Measurements from ENCODE around the gene COX17.

Gene COX17

GRCh38 chr3:119673875-119674274 lies 3.3 kb downstream of the COX17 start:
- DNase-seq (ENCODE audit: low read depth) = no peak

GRCh38 chr3:119672776-119673175 lies 4.4 kb downstream of the COX17 start:
- no peak for DNase-seq (ENCODE audit: low read depth)

GRCh38 chr3:119669906-119670570 lies 7.2 kb downstream of the COX17 start:
- no peak for DNase-seq (ENCODE audit: low read depth)

GRCh38 chr3:119665954-119666559 lies 11.1 kb downstream of the COX17 start:
- no peak for DNase-seq (ENCODE audit: low read depth)

GRCh38 chr3:119664850-119665379 lies 12.3 kb downstream of the COX17 start:
- DNase-seq (ENCODE audit: low read depth) = no peak

DNA sequence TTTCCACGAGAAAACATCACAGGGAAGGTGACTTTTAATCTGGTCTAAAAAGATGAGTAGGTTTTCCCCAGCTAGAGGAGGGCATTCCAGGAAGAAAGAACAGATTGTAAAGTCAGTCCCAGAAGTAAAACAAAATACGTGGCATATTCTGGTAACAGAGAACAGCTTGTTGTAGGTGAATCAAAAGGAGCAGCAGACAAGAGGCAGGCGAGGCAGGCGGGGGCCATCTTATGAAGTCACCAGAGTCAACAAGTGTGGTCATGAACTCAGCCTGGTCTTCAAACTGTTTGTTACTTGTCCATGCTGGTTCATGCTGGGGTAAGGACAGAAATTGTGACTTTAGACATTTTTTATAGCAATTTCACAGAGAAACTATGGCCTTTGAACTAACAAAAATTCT lies 12.8 kb downstream of the COX17 start:
- no peak for DNase-seq (ENCODE audit: low read depth)

- DNase-seq (ENCODE audit: low read depth) = no peak
Measured at GRCh38 chr3:119663885-119664284, 13.3 kb downstream of the COX17 start.

GRCh38 chr3:119662604-119663373 lies 14.4 kb downstream of the COX17 start:
- DNase-seq (ENCODE audit: low read depth) = no peak

DNA sequence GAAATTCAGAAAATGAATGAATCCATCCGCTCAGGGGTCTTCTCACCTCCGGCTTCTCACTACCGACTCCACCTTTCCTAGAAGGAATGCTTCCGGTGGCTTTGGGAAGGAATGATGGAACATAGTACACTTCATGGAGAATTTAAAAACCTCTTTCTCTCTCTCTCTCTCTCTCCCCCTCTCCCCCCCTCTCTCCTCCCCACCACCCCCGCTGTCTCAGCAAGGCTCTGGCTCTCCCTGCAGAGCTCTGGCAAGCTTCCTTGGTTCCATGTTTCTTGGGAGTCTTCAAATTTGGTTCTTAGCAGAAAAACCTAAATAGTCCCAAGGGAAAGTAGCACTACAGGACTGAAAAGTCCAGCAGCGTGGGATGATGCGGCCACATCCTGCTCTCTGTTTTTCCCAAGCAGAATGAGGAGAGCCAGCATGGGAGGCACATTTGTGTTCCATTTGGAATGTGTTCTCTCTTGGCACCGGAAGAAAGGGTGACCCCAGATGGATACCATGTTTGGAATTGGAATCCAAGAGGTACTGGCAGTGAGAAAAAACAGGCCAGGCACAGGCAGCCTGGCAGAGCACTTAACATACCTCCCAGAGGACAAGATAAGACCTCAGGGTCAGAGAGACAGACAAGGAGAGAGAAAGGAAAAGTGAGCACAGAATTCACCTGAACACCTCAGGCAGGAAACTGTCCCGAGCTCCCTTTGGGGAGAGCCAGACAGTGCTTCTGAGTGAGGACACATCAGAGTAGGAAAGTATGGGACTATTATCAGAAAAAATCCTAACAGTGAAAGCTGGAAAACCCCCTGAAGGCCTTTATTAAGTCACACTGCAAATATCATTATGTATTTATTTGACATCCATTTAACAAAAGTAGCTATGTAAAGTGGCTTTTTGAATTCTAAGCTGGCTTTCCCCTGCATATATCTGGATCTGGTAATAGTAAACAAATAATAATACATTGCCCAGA lies 16.4 kb downstream of the COX17 start, which contains the start of gene POPDC2:
Gene POPDC2 (minus strand): TSS at position 116 of the 967 bp plus-strand sequence. CDS start 166 bp downstream, outside the sequence.
- DNase-seq (ENCODE audit: low read depth) = no peak

GRCh38 chr3:119659606-119660291 lies 17.5 kb downstream of the COX17 start:
- no peak for DNase-seq (ENCODE audit: low read depth)

DNA sequence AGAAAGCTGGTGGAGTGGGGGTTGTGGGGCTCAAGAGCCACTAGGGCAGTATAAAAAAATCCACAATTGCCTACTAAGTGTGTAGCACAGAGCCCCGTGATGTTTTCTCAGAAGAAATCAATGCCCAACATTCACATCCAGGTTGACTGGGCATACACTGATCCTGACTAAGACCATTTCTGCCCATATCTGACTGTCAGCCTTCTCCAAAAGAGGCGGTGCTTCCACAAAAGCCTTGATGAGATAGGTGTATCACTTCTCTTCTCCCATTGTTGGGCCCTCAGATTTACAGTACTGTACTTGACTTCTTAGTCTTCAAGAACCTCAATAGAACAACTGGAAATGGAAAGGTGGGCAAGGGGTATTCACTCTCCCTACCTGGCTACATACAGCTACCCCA lies 18.2 kb downstream of the COX17 start:
- no peak for DNase-seq (ENCODE audit: low read depth)

GRCh38 chr3:119657887-119658702 lies 19.1 kb downstream of the COX17 start:
- no peak for DNase-seq (ENCODE audit: low read depth)

DNA sequence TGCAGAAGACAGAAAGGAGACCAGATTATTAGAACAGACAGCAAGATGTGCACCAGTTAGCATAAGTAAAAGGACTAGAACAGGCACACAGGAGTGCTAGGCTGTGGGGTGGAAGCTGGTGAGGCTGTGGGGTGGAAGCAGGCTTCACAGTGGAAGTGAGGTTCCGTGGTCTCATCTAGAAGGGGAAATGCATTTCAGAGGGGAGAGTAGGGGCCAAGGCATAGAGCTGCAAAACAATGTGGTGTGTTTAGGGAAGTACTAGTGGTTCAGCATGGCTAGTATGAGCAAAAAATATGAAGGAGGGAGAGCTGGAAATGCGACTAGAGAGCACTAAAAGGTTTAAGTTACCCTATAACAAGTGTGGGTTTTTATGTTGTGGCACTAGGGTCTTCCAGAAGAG lies 23.3 kb downstream of the COX17 start:
- DNase-seq (ENCODE audit: low read depth) = no peak

DNA sequence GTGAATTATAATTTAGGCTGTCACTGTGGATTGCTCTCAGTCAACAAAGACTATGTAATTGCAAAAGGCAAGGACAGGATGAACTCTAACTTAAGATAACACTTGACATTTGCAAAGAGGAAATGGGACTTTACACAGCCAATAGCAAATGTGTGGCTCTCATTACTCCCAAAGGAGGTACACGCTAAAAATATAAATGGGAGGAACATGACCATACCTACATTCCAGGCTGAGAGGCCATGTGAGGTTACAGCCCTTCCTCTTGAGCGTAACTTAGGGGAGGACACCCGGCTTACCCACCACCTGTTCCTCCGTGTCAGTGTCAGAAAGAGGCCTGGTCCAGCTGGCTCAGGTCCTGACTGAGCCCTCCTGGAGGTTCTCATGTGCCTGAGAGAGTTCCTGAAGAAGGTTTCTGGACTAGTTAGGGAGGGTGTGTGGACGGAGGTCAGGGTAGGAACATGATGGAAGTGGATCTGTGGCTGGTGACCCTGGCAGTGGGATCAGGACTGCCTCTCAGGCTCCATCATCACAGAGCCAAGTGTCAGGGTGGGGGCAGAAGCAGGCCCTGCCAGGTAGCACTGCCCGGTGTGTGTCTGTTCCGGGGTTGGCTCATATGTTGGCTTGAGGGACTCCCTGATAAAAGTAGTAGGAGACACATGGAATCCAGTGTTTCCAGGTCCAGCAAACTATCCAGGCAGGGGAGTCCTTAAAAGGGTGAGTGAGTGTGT lies 24.7 kb downstream of the COX17 start:
- no peak for DNase-seq (ENCODE audit: low read depth)

DNA sequence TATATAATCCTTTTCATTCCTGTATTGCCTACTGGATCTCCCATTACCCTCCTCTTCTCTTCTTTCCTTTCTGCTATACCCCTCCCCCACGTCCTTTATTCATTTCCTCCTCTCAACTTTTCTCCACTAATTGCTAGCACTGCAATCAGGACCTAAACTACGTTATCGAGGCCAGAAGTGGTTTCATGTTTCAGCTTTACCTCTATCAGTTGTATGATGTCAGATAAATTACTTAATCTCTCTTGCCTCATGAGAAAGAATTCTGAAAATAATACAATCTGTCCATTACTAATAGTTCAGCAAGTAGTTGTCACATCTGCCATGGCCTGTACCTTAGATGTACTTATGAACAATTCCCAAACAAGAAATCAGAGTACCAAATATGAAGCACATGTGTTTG lies 27.4 kb downstream of the COX17 start:
- DNase-seq (ENCODE audit: low read depth) = no peak

DNA sequence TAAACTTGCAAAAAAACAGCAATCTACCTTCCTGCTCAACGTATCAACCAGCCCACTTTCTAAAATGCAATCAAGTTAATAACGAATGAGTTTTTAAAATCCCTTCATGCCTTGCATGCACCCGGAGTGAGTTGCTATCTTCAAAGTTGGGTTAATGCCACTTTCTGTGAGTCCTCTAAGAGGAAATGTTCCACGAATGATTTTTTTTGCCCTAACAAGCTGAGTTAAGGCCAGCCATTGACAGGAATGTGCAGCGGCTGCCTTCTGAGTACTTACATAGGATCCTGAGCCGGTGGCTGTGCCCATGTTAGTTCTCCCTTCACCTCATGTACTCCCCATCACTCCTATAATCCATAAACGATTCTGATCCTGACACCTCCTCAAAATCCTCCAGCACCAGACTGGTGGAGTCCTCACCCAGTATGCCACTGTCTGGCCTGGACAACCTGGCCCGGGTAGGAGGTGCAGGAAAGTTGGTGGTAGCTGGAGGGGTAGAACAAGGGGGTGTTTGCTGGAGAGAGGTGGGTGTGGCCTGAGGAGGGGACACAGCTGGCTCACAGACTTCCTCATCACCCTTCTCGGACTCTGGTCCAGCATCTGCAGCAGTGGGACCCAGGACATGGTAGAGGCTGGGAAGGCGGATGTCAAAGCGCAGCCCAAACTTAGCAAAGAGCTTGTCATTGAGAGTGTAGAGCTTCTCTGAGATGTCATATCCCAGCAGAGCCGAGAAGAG lies 29.2 kb downstream of the COX17 start:
- DNase-seq (ENCODE audit: low read depth) = no peak

- no peak for DNase-seq (ENCODE audit: low read depth)
Measured at GRCh38 chr3:119647171-119647570, 30.0 kb downstream of the COX17 start.

GRCh38 chr3:119645813-119646212 lies 31.4 kb downstream of the COX17 start:
- DNase-seq (ENCODE audit: low read depth) = no peak

DNA sequence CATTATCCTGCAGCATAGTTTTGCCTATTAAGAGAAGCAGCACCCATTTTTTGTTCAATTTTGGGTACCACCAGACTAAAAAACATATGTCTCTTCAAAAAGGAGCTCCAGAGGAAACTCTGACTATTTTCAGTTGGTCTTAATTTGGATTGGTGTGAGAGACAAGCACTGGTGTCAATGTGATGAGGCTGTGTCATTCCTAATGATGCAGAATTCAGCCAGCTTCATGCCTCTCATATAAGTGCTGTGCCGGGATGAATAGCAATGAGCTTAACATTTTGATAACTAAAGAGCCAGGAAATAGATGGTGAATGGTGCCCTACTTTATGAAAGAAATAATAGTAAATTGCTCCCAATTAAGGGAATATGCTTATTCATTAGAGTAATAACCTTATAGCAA lies 32.7 kb downstream of the COX17 start:
- DNase-seq (ENCODE audit: low read depth) = no peak

All from activated T-cell treated with anti-CD3 and anti-CD28 coated beads for 48 hours (primary cell).